HCT116 (cell line): Measurements from ENCODE around the gene SELENOW. TPM values are rescaled to one million over a fixed set of nuclear protein-coding genes. Genes with fewer than 3 reads are reported as not detected.
"Not testable (repeated sequence)": the region's sequence is repeated elsewhere in the genome, so short reads cannot be mapped to it uniquely, and the experiment has no call there.

Experiments
- ATAC-seq: fragments of 200-7000 bp; cut with Tn5 transposase; 2 replicates; pipeline ENCODE4 v1.9.1; 2020; ENCODE audit warnings: mild to moderate bottlenecking, moderate library complexity
- BruUV-seq: library from RNA; stranded (reverse); fragments of 400-500 nt; replicated peaks from 2 replicates; lab custom pipeline; 2021; lab: Mats Ljungman, UMichigan
- CTCF ChIA-PET: fragments of 300-600 bp; sonication (Branson Sonifier 250); formaldehyde crosslinking; loops from one replicate; lab custom pipeline; 2021; ENCODE audit warnings: antibody characterized with exemption; lab: Charles Lee
- POLR2A ChIA-PET: fragments of 300-600, 350-600 bp; sonication (Branson Sonifier 250); formaldehyde crosslinking; loops from one replicate; lab custom pipeline; 2021; ENCODE audit warnings: antibody characterized with exemption; lab: Charles Lee
- RAD21 ChIA-PET, 2 experiments: fragments of 300-600 bp; sonication (Branson Sonifier 250); formaldehyde crosslinking; loops; one replicate each; lab custom pipeline; 2023; ENCODE audit warnings: low total read pairs in 2 of 2; ENCODE audit not compliant: uncharacterized antibody in 2 of 2, unreplicated experiment in 2 of 2, low non-redundant PET in 1 of 2; lab: Charles Lee
- DNase-seq: peaks from one replicate; pipeline ENCODE4 v3.0.0-alpha.2; 2010; ENCODE audit warnings: low read depth, low spot score
- H2AFZ ChIP-seq: fragments of 200-600 bp; shearing (Covaris generic), sonication (generic); 2 replicates; pipeline ENCODE4 v1.6.1; 2017; ENCODE audit warnings: low read depth, mixed run types, mixed read lengths, antibody characterized with exemption, low read length; ENCODE audit not compliant: poor library complexity, severe bottlenecking
- H3K27ac ChIP-seq: 2 replicates; pipeline ENCODE4 v1.5.1; 2012; ENCODE audit warnings: low read depth, low read length
- H3K27me3 ChIP-seq: fragments of 200-600 bp; sonication (generic); 2 replicates; pipeline ENCODE4 v1.6.1; 2016; ENCODE audit warnings: mixed run types, low read length, mixed read lengths; ENCODE audit not compliant: insufficient read depth
- H3K36me3 ChIP-seq, 2 experiments: fragments of 200-500 bp in 1 of 2; fragments of 200-600 bp in 1 of 2; sonication (Bioruptor generic) in 1 of 2; sonication (generic) in 1 of 2; 2 replicates each; pipeline versions ENCODE4 v1.5.1 to v1.6.1; 2014 to 2016; ENCODE audit warnings: low read length in 2 of 2, inconsistent platforms in 1 of 2, mixed read lengths in 1 of 2, mixed run types in 1 of 2; ENCODE audit not compliant: insufficient read depth in 2 of 2, control insufficient read depth in 1 of 2
- H3K4me1 ChIP-seq, 2 experiments: fragments of 200-600 bp in 1 of 2; sonication (generic) in 1 of 2; 2 replicates each; pipeline versions ENCODE4 v1.5.1 to v1.6.1; 2012 to 2017; ENCODE audit warnings: low read length in 2 of 2, inconsistent platforms in 1 of 2, mild to moderate bottlenecking in 1 of 2, mixed read lengths in 1 of 2, mixed run types in 1 of 2, moderate library complexity in 1 of 2; ENCODE audit not compliant: insufficient read depth in 2 of 2, control insufficient read depth in 1 of 2
- H3K4me2 ChIP-seq: fragments of 200-600 bp; sonication (generic); 2 replicates; pipeline ENCODE4 v1.6.1; 2017; ENCODE audit warnings: mixed run types, low read length, mixed read lengths
- H3K4me3 ChIP-seq, 2 experiments: fragments of 200-600 bp in 1 of 2; sonication (generic) in 1 of 2; replicated peaks in 1 of 2; 2 replicates each; pipeline ENCODE4 v1.5.1; 2011 to 2016; ENCODE audit warnings: low read length in 2 of 2, control low read depth in 1 of 2, low read depth in 1 of 2, mild to moderate bottlenecking in 1 of 2, mixed read lengths in 1 of 2, mixed run types in 1 of 2
- H3K79me2 ChIP-seq: fragments of 200-600 bp; sonication (generic); 2 replicates; pipeline ENCODE4 v1.6.1; 2017; ENCODE audit warnings: mild to moderate bottlenecking, mixed run types, low read length, moderate library complexity, mixed read lengths; ENCODE audit not compliant: insufficient read depth
- H3K9ac ChIP-seq: fragments of 200-600 bp; sonication (generic); 2 replicates; pipeline ENCODE4 v1.6.1; 2016; ENCODE audit warnings: low read length, mixed read lengths
- H3K9me2 ChIP-seq: fragments of 200-600 bp; sonication (generic), shearing (Covaris generic); 2 replicates; pipeline ENCODE4 v1.6.1; 2017; ENCODE audit warnings: mixed run types, mild to moderate bottlenecking, moderate library complexity; ENCODE audit not compliant: insufficient read depth
- H3K9me3 ChIP-seq, 2 experiments: fragments of 200-500 bp in 1 of 2; fragments of 200-600 bp in 1 of 2; sonication (Bioruptor generic) in 1 of 2; sonication (generic) in 1 of 2; 2 replicates each; pipeline ENCODE4 v1.6.1; 2014 to 2017; ENCODE audit warnings: low read length in 2 of 2, mixed read lengths in 2 of 2, inconsistent platforms in 1 of 2, low read depth in 1 of 2, mild to moderate bottlenecking in 1 of 2, mixed run types in 1 of 2, moderate library complexity in 1 of 2; ENCODE audit not compliant: control insufficient read depth in 1 of 2, insufficient read depth in 1 of 2
- H4K20me1 ChIP-seq: fragments of 200-600 bp; sonication (generic), shearing (Covaris generic); 2 replicates; pipeline ENCODE4 v1.6.1; 2017; ENCODE audit warnings: mixed run types, mild to moderate bottlenecking, moderate library complexity; ENCODE audit not compliant: insufficient read depth
- CBX3 ChIP-seq: IDR thresholded peaks from 2 replicates; pipeline ENCODE4 v1.6.1; 2012; ENCODE audit warnings: low read depth
- CEBPB ChIP-seq: IDR thresholded peaks from 2 replicates; pipeline ENCODE4 v1.6.1; 2012; ENCODE audit warnings: low read depth
- EGR1 ChIP-seq: IDR thresholded peaks from 2 replicates; pipeline ENCODE4 v1.6.1; 2012; ENCODE audit warnings: low read depth
- FOSL1 ChIP-seq: IDR thresholded peaks from 2 replicates; pipeline ENCODE4 v1.6.1; 2012; ENCODE audit warnings: low read depth
- JUND ChIP-seq: IDR thresholded peaks from 2 replicates; pipeline ENCODE4 v1.6.1; 2012
- POLR2A ChIP-seq: IDR thresholded peaks from 2 replicates; pipeline ENCODE4 v1.7.0; 2011; ENCODE audit warnings: borderline replicate concordance; ENCODE audit not compliant: insufficient read depth, insufficient read length; ENCODE audit errors: extremely low read depth
- SP1 ChIP-seq: IDR thresholded peaks from 2 replicates; pipeline ENCODE4 v1.6.1; 2012; ENCODE audit warnings: low read depth
- TCF7L2 ChIP-seq: IDR thresholded peaks from 2 replicates; pipeline ENCODE4 v1.7.0; 2011; ENCODE audit warnings: borderline replicate concordance, inconsistent platforms; ENCODE audit not compliant: insufficient read depth, insufficient read length; ENCODE audit errors: extremely low read depth
- YY1 ChIP-seq: IDR thresholded peaks from 2 replicates; pipeline ENCODE4 v1.6.1; 2011; ENCODE audit warnings: low read length, low read depth, moderate library complexity, mild to moderate bottlenecking; ENCODE audit not compliant: insufficient replicate concordance; ENCODE audit errors: extremely low read depth
- ZFX ChIP-seq: fragments of 450-650 bp; IDR thresholded peaks from 2 replicates; pipeline ENCODE4 v1.6.1; 2017
- ZNF274 ChIP-seq: fragments of 200-500 bp; sonication (Bioruptor generic); IDR thresholded peaks from 2 replicates; pipeline ENCODE4 v1.6.1; 2014; ENCODE audit warnings: mild to moderate bottlenecking, low read depth, low read length, inconsistent platforms
- intact Hi-C: fragments of 100-400 bp; cut with micrococcal nuclease; formaldehyde crosslinking; loops from 2 replicates; pipeline ENCODE4 v1.10.0; 2022
- total RNA-seq: library from RNA; stranded (reverse); gene quantifications from one replicate; pipeline ENCODE4 v1.2.1, GENCODE V29; 2021; ENCODE audit not compliant: unreplicated experiment
- TF ChIP-seq, protein P1 (sequence below): IDR thresholded peaks from 2 replicates; pipeline ENCODE4 v1.6.1; 2012
- TF ChIP-seq, protein P2 (sequence below): IDR thresholded peaks from 2 replicates; pipeline ENCODE4 v1.6.1; 2011; ENCODE audit warnings: mild to moderate bottlenecking, low read length, moderate library complexity; ENCODE audit not compliant: insufficient replicate concordance; ENCODE audit errors: extremely low read depth
- TF ChIP-seq, protein P3 (sequence below), 3 experiments: fragments of 200-600 bp in 1 of 3; sonication (generic) in 1 of 3; IDR thresholded peaks in 2 of 3; conservative IDR thresholded peaks in 1 of 3; 2 replicates each; pipeline ENCODE4 v1.5.1; 2012 to 2017; ENCODE audit warnings: low read depth in 2 of 3, low read length in 2 of 3, antibody characterized with exemption in 1 of 3, borderline replicate concordance in 1 of 3, control low read depth in 1 of 3, mild to moderate bottlenecking in 1 of 3, mixed read lengths in 1 of 3, mixed run types in 1 of 3, moderate library complexity in 1 of 3; ENCODE audit not compliant: insufficient read depth in 1 of 3

The SELENOW gene
- total RNA-seq, 1 experiment from 2014 or later, result 181 TPM

DNA sequence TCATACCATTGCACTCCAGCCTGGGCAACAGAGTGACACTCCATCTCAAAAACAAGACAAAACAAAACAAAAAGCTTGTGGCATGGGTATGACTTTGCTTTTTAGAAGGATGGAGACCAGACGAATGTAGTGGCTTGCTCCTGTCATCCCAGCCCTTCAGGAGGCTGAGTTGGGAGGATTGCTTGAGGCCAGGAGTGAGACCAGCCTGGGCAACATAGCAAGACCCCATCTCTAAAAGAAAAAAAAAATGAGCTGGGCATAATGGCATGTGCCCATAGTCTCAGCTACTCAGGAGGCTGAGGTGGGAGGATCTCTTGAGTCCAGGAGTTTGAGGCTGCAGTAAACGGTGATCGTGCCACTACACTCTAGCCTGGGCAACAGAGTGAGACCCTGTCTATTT, 16.4 kb upstream of the SELENOW start (continued):
- TF ChIP-seq TCF7L2 (no peak), POLR2A (no peak), FOSL1 (no peak), SP1 (no peak), YY1 (no peak), CBX3 (no peak), ZFX (no peak), CEBPB (no peak), EGR1 (no peak)
- TF ChIP-seq, protein P1, sequence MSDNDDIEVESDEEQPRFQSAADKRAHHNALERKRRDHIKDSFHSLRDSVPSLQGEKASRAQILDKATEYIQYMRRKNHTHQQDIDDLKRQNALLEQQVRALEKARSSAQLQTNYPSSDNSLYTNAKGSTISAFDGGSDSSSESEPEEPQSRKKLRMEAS, result no peak
- TF ChIP-seq, protein P2, sequence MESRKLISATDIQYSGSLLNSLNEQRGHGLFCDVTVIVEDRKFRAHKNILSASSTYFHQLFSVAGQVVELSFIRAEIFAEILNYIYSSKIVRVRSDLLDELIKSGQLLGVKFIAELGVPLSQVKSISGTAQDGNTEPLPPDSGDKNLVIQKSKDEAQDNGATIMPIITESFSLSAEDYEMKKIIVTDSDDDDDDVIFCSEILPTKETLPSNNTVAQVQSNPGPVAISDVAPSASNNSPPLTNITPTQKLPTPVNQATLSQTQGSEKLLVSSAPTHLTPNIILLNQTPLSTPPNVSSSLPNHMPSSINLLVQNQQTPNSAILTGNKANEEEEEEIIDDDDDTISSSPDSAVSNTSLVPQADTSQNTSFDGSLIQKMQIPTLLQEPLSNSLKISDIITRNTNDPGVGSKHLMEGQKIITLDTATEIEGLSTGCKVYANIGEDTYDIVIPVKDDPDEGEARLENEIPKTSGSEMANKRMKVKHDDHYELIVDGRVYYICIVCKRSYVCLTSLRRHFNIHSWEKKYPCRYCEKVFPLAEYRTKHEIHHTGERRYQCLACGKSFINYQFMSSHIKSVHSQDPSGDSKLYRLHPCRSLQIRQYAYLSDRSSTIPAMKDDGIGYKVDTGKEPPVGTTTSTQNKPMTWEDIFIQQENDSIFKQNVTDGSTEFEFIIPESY, result no peak

DNA sequence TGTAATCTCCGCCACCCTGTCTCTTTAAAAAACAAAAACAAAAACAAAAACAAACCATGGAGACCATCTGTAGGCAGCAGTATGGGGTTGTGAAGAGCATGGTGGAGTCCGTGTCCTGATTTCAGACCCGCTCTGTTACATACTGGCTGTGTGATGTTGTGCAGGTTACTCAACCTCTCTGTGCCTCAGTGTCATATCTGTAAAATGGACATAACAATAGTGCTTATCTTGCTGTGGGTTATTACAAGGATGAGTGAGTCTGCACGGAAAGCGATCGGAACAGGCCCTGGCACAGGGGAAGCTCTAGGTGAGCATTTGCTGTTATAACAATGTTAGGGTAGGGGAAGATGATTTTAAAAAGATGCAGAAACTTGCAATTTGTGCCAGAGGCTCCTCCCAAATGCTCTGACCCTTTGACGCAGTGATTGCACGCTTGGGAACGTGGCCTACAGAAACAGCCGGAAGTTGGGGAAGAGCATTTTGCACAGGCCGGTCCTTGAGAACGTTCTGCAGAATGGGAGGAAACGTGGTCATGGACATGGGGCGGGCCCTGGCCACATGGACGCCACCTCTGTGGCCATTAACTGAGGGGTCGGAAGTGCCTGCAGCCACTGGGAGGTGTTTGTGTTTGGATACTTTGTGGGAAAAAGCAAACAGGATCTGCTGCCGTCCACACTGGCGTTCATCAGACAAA, 15.7 kb upstream of the SELENOW start:
- H3K36me3 ChIP-seq, result peaks cover 2 to 10% of the 10 kb centered on the region in 2 experiments; a peak in 3 of 4 replicates
- DNase-seq (no peak), ATAC-seq (no peak)
- H3K4me3 ChIP-seq, result no peak overlapping the region
- POLR2A ChIA-PET, result no interaction called here
- CTCF ChIA-PET, result no interaction called here
- H3K9me3 ChIP-seq, result no peaks in the 10 kb centered on the region
- H3K79me2 ChIP-seq, result no peaks in the 10 kb centered on the region
- peaks cover 6% of the 10 kb centered on the region; the same call in 1 of the 2 replicates for H4K20me1 ChIP-seq
- no peaks in the 10 kb centered on the region for H3K9me2 ChIP-seq
- RAD21 ChIA-PET, result no interaction called here
- no TSS peak for BruUV-seq
- H3K4me2 ChIP-seq, result no peak overlapping the region
- H3K27ac ChIP-seq, result no peak overlapping the region
- no peaks in the 10 kb centered on the region for H3K27me3 ChIP-seq
- H3K9ac ChIP-seq, result no peak overlapping the region
- TF ChIP-seq JUND (no peak), ZNF274 (no peak), POLR2A (no peak), SP1 (no peak), ZFX (no peak)
- TF ChIP-seq, protein P3, sequence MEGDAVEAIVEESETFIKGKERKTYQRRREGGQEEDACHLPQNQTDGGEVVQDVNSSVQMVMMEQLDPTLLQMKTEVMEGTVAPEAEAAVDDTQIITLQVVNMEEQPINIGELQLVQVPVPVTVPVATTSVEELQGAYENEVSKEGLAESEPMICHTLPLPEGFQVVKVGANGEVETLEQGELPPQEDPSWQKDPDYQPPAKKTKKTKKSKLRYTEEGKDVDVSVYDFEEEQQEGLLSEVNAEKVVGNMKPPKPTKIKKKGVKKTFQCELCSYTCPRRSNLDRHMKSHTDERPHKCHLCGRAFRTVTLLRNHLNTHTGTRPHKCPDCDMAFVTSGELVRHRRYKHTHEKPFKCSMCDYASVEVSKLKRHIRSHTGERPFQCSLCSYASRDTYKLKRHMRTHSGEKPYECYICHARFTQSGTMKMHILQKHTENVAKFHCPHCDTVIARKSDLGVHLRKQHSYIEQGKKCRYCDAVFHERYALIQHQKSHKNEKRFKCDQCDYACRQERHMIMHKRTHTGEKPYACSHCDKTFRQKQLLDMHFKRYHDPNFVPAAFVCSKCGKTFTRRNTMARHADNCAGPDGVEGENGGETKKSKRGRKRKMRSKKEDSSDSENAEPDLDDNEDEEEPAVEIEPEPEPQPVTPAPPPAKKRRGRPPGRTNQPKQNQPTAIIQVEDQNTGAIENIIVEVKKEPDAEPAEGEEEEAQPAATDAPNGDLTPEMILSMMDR (IDR thresholded peaks at IDR 0.05 in 2 of 3, conservative IDR thresholded peaks at IDR 0.05 in 1 of 3; ENCODE audit: borderline replicate concordance in 1 of 3, insufficient read depth in 1 of 3, low read depth in 2 of 3, low read length in 2 of 3), result no peak
- TF ChIP-seq, protein P1, result no peak
- no peak overlapping the region for H2AFZ ChIP-seq
- intact Hi-C loops, result no loop called here
- H3K4me1 ChIP-seq, result peaks cover 0 to 7% of the 10 kb centered on the region in 2 experiments; a peak in 1 of 4 replicates

DNA sequence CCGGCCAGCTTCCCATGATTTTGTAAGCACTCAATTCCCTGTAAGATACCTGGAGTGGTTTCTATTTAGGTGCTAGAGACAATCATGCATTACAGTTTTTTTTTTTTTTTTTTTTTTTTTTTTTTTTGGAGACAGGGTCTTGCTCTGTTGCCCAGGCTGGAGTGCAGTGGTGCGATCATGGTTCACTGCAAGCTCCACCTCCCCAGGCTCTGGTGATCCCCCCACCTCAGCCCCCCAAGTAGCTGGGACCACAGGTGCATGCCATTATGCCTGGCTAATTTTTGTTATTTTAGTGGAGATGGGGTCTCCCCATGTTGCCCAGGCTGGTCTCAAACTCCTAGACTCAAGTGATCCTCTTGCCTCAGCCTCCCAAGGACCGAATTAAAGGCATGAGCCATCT, 13.8 kb upstream of the SELENOW start:
- H3K9ac ChIP-seq, H3K27me3 ChIP-seq, H4K20me1 ChIP-seq, H3K9me3 ChIP-seq, H3K4me3 ChIP-seq, H3K27ac ChIP-seq, BruUV-seq, H2AFZ ChIP-seq, H3K36me3 ChIP-seq, intact Hi-C loops, DNase-seq, H3K9me2 ChIP-seq, H3K79me2 ChIP-seq, ATAC-seq, H3K4me1 ChIP-seq, H3K4me2 ChIP-seq: not testable (repeated sequence)
- ChIA-PET CTCF (interaction anchor here (1.3 to 2.7 kb wide), 4 partner anchors 12 to 99 kb away, joined by 3 to 16 read pairs (median 7); no protein-coding TSS in a partner anchor), RAD21 (interaction anchor here in 1 of 2 experiments (0.7 kb wide), 1 partner anchor 104 kb away, joined by 4 read pairs; no protein-coding TSS in a partner anchor), POLR2A (interaction anchor here (1.1 to 1.5 kb wide), 2 partner anchors 11 to 13 kb away, joined by 5 read pairs; partner anchors contain the start of gene SELENOW)
